Testis (tissue), 3 donors: ENCODE measurements around the gene HLA-DPB1. TPM values are rescaled to one million over a fixed set of nuclear protein-coding genes. Genes with fewer than 3 reads are reported as not detected.

Experiments
- DNase-seq: peaks from one replicate; pipeline ENCODE4 v3.0.0-alpha.2; 2019
- H3K27ac ChIP-seq, 2 donors: fragments of 200-600 bp; sonication (generic); one replicate each; pipeline ENCODE4 v1.5.1; 2019
- H3K27me3 ChIP-seq: fragments of 200-600 bp; sonication (generic); one replicate; pipeline ENCODE4 v1.5.1; 2019
- H3K36me3 ChIP-seq: fragments of 200-600 bp; sonication (generic); one replicate; pipeline ENCODE4 v1.5.1; 2017; ENCODE audit warnings: low read depth; ENCODE audit errors: missing control alignments
- H3K4me1 ChIP-seq: fragments of 200-600 bp; sonication (generic); one replicate; pipeline ENCODE4 v1.5.1; 2019
- H3K4me3 ChIP-seq, 2 donors: fragments of 200-600 bp; sonication (generic); one replicate each; pipeline ENCODE4 v1.5.1; 2017 to 2019
- H3K9me3 ChIP-seq: fragments of 200-600 bp; sonication (generic); one replicate; pipeline ENCODE4 v1.5.1; 2017
- POLR2A ChIP-seq: fragments of 450-650 bp; IDR thresholded peaks from one replicate; pipeline ENCODE4 v1.6.1; 2017; ENCODE audit warnings: antibody characterized with exemption, mild to moderate bottlenecking, moderate library complexity
- WGBS, 2 donors: methylation state at CpG; one replicate each; pipeline ENCODE4 v1.1.5; 2018; 5-methylcytosine and 5-hydroxymethylcytosine counted together
- intact Hi-C: fragments of 100-400 bp; cut with DNase I; formaldehyde crosslinking; loops from one replicate; pipeline ENCODE4 v1.15.1; 2023; ENCODE audit warnings: low total_unique reads
- polyA plus RNA-seq: library from polyadenylated mRNA; stranded (reverse); fragments of 350-450 nt; fragmentation: Illumina TruSeq; extraction: RNeasy Lipid Tissue Mini Kit (QIAGEN cat#74804); gene quantifications from one replicate; pipeline ENCODE4 v1.2.3, GENCODE V29; 2014; ENCODE audit warnings: low read depth, low replicate concordance; ENCODE audit not compliant: insufficient read depth
- total RNA-seq, 2 donors: library from RNA; depleted of rRNA; stranded (reverse); fragments of >200 nt; gene quantifications; one replicate each; pipeline ENCODE4 v1.2.3, GENCODE V29; 2016
- TF ChIP-seq, protein P1 (sequence below), 3 experiments: fragments of 450-650 bp in 2 of 3; fragments of 200-600 bp in 1 of 3; sonication (generic) in 1 of 3; IDR thresholded peaks; one replicate each; pipeline ENCODE4 v1.5.1; 2016 to 2019; ENCODE audit warnings: antibody characterized with exemption in 3 of 3, mild to moderate bottlenecking in 2 of 3, moderate library complexity in 1 of 3

Gene HLA-DPB1
- total and polyA plus RNA-seq, 3 donors from 2014 or later = 14.4 to 183 (median 39.5) TPM

DNA sequence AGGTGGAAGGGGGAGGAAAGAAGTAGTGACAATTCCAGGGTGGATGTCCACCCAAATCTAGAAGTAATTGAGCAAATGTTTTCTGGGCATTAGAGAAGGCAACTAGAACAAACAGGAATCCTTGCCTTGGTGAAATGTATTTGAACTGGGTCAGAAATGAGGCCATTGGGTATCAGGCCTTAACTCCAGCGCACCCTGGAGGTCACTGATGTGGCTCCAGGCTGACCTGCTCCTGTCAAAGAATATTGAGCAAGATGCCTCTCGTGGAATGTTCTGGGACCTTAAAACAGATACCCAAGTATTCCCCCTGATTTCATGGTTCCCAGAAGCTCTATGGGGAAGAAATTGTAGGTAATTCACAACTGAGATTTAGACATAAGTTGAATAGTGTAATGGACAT is 6.9 kb downstream of the HLA-DPB1 start:
- no peak overlapping the region for H3K27ac ChIP-seq
- WGBS, 2 donors = 59 to 85% methylated on average over 2 of the region's 2 CpGs

DNA sequence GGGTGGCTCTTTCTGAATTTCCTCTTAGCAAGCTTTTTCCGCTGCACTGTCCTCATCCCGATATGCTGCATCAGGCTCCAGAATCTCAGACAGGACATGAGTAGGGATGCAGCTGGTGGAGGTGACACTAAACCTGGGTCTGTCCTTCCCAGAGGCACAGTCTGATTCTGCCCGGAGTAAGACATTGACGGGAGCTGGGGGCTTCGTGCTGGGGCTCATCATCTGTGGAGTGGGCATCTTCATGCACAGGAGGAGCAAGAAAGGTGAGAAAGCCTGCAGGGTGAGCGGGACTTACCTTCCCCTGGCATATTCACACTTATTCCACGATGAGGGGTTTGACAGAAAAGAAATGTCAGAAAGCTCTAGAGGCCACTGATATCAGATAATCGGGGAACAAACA is 9.8 kb downstream of the HLA-DPB1 start:
- DNase-seq = no peak
- Histone ChIP-seq H3K4me1 (no peaks in the 10 kb centered on the region), H3K4me3 (no peak overlapping the region), H3K27ac (no peak overlapping the region), H3K36me3 (no peaks in the 10 kb centered on the region), H3K27me3 (no peaks in the 10 kb centered on the region), H3K9me3 (no peaks in the 10 kb centered on the region)
- intact Hi-C loops = no loop called here
- 86 to 94% methylated on average over 8 of the region's 8 CpGs for WGBS, 2 donors
- no peak for TF ChIP-seq POLR2A
- TF ChIP-seq, protein P1, sequence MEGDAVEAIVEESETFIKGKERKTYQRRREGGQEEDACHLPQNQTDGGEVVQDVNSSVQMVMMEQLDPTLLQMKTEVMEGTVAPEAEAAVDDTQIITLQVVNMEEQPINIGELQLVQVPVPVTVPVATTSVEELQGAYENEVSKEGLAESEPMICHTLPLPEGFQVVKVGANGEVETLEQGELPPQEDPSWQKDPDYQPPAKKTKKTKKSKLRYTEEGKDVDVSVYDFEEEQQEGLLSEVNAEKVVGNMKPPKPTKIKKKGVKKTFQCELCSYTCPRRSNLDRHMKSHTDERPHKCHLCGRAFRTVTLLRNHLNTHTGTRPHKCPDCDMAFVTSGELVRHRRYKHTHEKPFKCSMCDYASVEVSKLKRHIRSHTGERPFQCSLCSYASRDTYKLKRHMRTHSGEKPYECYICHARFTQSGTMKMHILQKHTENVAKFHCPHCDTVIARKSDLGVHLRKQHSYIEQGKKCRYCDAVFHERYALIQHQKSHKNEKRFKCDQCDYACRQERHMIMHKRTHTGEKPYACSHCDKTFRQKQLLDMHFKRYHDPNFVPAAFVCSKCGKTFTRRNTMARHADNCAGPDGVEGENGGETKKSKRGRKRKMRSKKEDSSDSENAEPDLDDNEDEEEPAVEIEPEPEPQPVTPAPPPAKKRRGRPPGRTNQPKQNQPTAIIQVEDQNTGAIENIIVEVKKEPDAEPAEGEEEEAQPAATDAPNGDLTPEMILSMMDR (IDR thresholded peaks at IDR 0.05) = no peak

More for the DNA sequence above, 6.9 kb downstream of the HLA-DPB1 start:
- DNase-seq = peak; percentile 38
- no peaks in the 10 kb centered on the region for H3K4me1 ChIP-seq
- TF ChIP-seq, protein P1 (IDR thresholded peaks at IDR 0.05) = peak in 1 of 3 experiments; percentile 45
- no peak for TF ChIP-seq POLR2A
- H3K36me3 ChIP-seq = no peaks in the 10 kb centered on the region
- intact Hi-C loops = no loop called here
- H3K9me3 ChIP-seq = no peaks in the 10 kb centered on the region
- H3K4me3 ChIP-seq = no peak overlapping the region
- no peaks in the 10 kb centered on the region for H3K27me3 ChIP-seq

DNA sequence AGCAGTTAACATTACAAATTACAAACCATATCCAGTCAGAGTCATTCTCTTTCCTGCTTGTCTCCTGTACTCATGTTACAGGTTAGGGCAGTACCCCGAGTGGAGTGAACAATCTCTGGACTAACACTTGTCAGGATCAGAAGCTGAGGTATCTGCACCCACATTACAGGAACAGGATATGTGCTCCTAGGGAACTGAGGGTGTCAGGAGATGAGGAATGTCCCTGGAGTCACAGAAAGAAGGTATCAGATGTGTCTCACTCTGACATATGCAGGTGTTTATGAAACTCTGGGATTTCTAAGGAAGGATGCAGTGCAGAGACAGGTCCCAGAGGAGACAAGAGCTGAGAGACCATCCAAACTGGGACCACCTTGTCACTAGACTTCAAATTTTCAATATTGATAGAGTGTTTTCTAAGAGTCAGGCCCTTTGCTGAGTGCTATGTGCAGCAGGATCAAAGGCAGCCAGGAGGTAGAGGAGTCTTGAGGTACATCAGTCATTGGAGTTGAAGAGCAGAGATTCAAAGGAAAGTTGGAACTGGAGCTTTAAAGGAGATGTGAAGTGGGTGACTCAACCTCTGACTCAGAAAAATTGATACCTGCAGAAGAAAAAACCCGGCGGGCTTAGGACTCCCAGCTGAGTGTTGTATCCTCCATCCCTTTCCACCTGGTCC is 12.6 kb downstream of the HLA-DPB1 start:
- WGBS, 2 donors = 75 to 90% methylated on average over 3 of the region's 3 CpGs
- intact Hi-C loops = no loop called here
- Histone ChIP-seq H3K4me1 (no peaks in the 10 kb centered on the region), H3K27ac (no peak overlapping the region), H3K9me3 (no peaks in the 10 kb centered on the region), H3K4me3 (no peak overlapping the region), H3K36me3 (no peaks in the 10 kb centered on the region), H3K27me3 (no peaks in the 10 kb centered on the region)
- DNase-seq = no peak
- TF ChIP-seq, protein P1 (IDR thresholded peaks at IDR 0.05) = no peak
- TF ChIP-seq POLR2A = no peak

DNA sequence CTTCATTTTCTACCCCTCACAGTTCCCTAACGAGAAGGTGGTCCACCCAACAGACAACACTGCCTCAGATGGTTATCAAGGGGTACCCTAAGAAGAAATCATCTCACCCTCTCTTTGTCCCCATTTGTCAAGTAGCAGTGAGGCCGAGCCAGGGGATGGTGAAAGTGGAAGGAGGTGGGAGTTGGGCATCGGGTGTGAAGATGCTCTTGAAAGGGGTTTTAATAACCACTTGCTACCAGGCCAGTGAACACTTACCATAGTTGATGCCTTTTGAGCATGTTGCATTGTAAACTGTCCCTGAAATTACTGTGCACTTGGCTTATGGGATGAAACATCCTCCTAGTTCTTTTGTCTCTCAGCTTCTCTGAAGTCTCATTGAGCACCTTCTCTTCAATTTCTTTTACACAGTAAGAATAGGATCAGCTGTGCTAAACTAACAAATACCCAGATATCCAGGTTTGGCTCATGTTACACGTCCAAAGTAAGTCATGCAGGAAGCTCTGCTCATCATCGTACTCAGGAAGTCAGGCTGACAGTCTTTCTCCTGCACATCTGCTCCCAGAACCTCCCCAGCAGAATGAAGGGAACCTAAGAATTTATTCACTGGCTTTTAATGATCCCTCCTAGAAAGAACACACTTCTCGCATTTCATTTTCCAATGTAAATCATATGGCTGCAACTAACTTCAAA is 13.3 kb downstream of the HLA-DPB1 start:
- Histone ChIP-seq H3K9me3 (no peaks in the 10 kb centered on the region), H3K36me3 (no peaks in the 10 kb centered on the region), H3K27me3 (no peaks in the 10 kb centered on the region), H3K27ac (no peak overlapping the region), H3K4me1 (no peaks in the 10 kb centered on the region), H3K4me3 (no peak overlapping the region)
- 64 to 77% methylated on average over 6 of the region's 6 CpGs for whole genome bisulfite sequencing, 2 donors
- no peak for TF ChIP-seq POLR2A
- TF ChIP-seq, protein P1 (IDR thresholded peaks at IDR 0.05) = no peak
- intact Hi-C loops = no loop called here
- no peak for DNase-seq
